Cardiac muscle cell (in vitro differentiated cells and primary cell): Measurements from ENCODE around the gene NRXN2. TPM values are rescaled to one million over a fixed set of nuclear protein-coding genes. Genes with fewer than 3 reads are reported as not detected.

Source experiments
- DNase-seq, 2 donors: peaks; one replicate each; pipeline versions ENCODE4 v3.0.0 to v3.0.0-alpha.2; 2010 to 2017; ENCODE audit warnings: low read depth in 1 of 2, low spot score in 1 of 2
- H3K27ac ChIP-seq: fragments of 200-600 bp; sonication (generic); 2 replicates; pipeline ENCODE4 v1.5.1; 2016
- H3K27me3 ChIP-seq: fragments of 200-600 bp; sonication (generic); 2 replicates; pipeline ENCODE4 v1.6.0; 2016; ENCODE audit warnings: control low read depth
- H3K36me3 ChIP-seq: fragments of 200-600 bp; sonication (generic); 2 replicates; pipeline ENCODE4 v1.5.1; 2016; ENCODE audit warnings: control low read depth
- H3K4me1 ChIP-seq: fragments of 200-600 bp; sonication (generic); 2 replicates; pipeline ENCODE4 v1.8.1; 2017; ENCODE audit warnings: low read depth, mild to moderate bottlenecking, mixed run types
- H3K4me3 ChIP-seq: fragments of 200-600 bp; sonication (generic); 2 replicates; pipeline ENCODE4 v1.5.1; 2016; ENCODE audit warnings: mild to moderate bottlenecking
- H3K9me3 ChIP-seq: fragments of 200-600 bp; sonication (generic); 2 replicates; pipeline ENCODE4 v1.5.1; 2017; ENCODE audit warnings: low read depth, mild to moderate bottlenecking, control low read depth
- CTCF ChIP-seq: IDR thresholded peaks from 2 replicates; pipeline ENCODE4 v1.5.1; 2012; ENCODE audit warnings: low read depth, mild to moderate bottlenecking, low read length
- polyA plus RNA-seq: library from polyadenylated mRNA; unstranded; fragments of >200 nt; fragmentation: Nextera tagmentation; extraction: Ambion mirVana; gene quantifications from 2 replicates; pipeline ENCODE4 v1.2.1, GENCODE V29; 2016
- total RNA-seq: library from RNA; depleted of rRNA; stranded (reverse); fragments of >200 nt; gene quantifications from 2 replicates; pipeline ENCODE4 v1.2.3, GENCODE V29; 2016

Gene NRXN2
- total and polyA plus RNA-seq, 2 experiments from 2014 or later, result 1.2 to 1.3 TPM

- Histone ChIP-seq H3K27me3 (peaks cover 95% of the 10 kb centered on the region), H3K9me3 (no peaks in the 10 kb centered on the region), H3K4me3 (no peak overlapping the region), H3K36me3 (no peaks in the 10 kb centered on the region), H3K4me1 (peaks cover 6% of the 10 kb centered on the region), H3K27ac (no peak overlapping the region)
- TF ChIP-seq CTCF, result no peak
- no peak for DNase-seq
Measured at GRCh38 chr11:64642418-64642735, 80.6 kb downstream of the NRXN2 start.

- Histone ChIP-seq H3K4me3 (no peak overlapping the region), H3K36me3 (no peaks in the 10 kb centered on the region), H3K27me3 (peaks cover 93% of the 10 kb centered on the region), H3K9me3 (no peaks in the 10 kb centered on the region), H3K4me1 (peaks cover 6% of the 10 kb centered on the region), H3K27ac (no peak overlapping the region)
- DNase-seq, result no peak
- TF ChIP-seq CTCF, result no peak
Measured at GRCh38 chr11:64641596-64642417, 81.2 kb downstream of the NRXN2 start.

GRCh38 chr11:64639885-64640284 lies 83.1 kb downstream of the NRXN2 start:
- Histone ChIP-seq H3K4me3 (no peak overlapping the region), H3K27ac (no peak overlapping the region), H3K4me1 (peaks cover 6% of the 10 kb centered on the region), H3K27me3 (peaks cover 78% of the 10 kb centered on the region), H3K36me3 (no peaks in the 10 kb centered on the region), H3K9me3 (no peaks in the 10 kb centered on the region)
- TF ChIP-seq CTCF, result no peak
- DNase-seq, result no peak

GRCh38 chr11:64638829-64639228 lies 84.2 kb downstream of the NRXN2 start:
- Histone ChIP-seq H3K4me1 (peaks cover 6% of the 10 kb centered on the region), H3K9me3 (no peaks in the 10 kb centered on the region), H3K27me3 (peaks cover 68% of the 10 kb centered on the region), H3K36me3 (no peaks in the 10 kb centered on the region), H3K27ac (no peak overlapping the region), H3K4me3 (no peak overlapping the region)
- TF ChIP-seq CTCF, result no peak
- no peak for DNase-seq

- Histone ChIP-seq H3K4me3 (no peak overlapping the region), H3K4me1 (peaks cover 6% of the 10 kb centered on the region), H3K9me3 (no peaks in the 10 kb centered on the region), H3K36me3 (no peaks in the 10 kb centered on the region), H3K27ac (no peak overlapping the region), H3K27me3 (peaks cover 61% of the 10 kb centered on the region)
- TF ChIP-seq CTCF, result no peak
- peak; percentile 18 to 26 for DNase-seq
Measured at GRCh38 chr11:64638018-64638665, 84.9 kb downstream of the NRXN2 start.
